ENCODE results near the gene TMEM91.

The TMEM91 gene

DNA sequence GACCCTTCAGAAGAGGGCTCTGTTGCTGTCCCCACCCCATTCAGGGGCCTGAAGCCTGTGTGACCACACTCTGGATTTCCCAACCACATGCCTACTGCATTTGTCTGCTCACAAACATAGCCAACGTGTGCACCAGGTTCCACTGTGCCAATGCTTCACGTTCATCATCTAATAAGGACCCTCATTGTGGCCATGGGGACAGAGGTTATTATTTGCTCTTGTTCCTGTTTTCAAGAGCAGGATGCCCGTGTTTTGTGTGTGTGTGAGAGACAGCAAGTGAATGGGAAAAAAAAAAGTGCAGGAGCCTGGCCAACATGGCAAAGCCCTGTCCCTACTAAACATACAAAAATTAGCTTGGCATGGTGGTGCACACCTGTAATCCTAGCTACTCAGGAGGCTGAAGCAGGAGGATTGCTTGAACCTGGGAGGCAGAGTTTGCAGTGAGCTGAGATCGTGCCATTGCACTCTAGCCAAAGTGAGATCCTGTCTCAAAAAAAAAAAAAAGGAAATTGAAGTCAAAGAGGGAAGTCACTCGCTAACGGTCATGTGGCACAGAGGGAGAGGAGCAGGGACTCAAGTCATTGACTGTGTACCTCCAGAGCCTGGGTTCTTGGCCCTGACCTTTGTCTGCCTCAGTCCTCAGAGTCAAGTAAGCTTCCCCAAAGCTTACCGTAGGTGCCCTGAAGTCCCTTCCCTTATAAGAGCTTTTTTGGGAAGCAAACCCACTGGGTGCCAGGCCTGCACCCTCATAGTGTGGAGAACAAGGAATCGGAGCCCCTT, 44.0 kb downstream of the TMEM91 start:
- Histone ChIP-seq H3K4me3 (no peak overlapping the region), H3K27ac (peak overlapping the region in 1 of 2 donors; percentile 37)
- TF ChIP-seq, protein P1, sequence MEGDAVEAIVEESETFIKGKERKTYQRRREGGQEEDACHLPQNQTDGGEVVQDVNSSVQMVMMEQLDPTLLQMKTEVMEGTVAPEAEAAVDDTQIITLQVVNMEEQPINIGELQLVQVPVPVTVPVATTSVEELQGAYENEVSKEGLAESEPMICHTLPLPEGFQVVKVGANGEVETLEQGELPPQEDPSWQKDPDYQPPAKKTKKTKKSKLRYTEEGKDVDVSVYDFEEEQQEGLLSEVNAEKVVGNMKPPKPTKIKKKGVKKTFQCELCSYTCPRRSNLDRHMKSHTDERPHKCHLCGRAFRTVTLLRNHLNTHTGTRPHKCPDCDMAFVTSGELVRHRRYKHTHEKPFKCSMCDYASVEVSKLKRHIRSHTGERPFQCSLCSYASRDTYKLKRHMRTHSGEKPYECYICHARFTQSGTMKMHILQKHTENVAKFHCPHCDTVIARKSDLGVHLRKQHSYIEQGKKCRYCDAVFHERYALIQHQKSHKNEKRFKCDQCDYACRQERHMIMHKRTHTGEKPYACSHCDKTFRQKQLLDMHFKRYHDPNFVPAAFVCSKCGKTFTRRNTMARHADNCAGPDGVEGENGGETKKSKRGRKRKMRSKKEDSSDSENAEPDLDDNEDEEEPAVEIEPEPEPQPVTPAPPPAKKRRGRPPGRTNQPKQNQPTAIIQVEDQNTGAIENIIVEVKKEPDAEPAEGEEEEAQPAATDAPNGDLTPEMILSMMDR (IDR thresholded peaks at IDR 0.05), result no peak
- no peak for DNase-seq (ENCODE audit: low spot score)

DNA sequence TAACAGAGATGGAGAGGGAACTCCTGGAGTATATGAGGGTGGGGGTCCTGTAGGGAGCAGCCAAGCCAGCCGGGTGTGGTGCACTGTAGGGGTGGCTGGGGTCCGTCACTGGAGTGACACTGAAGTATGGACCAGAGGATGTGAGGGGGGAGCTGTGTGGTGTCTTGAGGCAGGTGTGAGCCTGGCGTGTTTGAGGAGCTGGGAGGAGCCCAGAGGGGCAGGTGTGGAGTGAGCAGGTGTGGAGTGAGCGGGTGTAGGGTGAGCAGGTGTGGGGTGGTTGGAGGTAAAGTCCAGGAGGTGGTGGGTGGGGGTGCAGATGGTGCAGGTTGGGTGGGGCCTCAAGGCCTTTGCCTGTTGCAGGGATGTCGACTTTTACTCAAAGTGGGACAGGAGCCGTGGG, 45.0 kb downstream of the TMEM91 start:
- DNase-seq (ENCODE audit: low spot score), result no peak
- Histone ChIP-seq H3K4me3 (no peak overlapping the region), H3K27ac (peak overlapping the region in 1 of 2 donors; percentile 37)
- TF ChIP-seq, protein P1 (IDR thresholded peaks at IDR 0.05), result no peak

DNA sequence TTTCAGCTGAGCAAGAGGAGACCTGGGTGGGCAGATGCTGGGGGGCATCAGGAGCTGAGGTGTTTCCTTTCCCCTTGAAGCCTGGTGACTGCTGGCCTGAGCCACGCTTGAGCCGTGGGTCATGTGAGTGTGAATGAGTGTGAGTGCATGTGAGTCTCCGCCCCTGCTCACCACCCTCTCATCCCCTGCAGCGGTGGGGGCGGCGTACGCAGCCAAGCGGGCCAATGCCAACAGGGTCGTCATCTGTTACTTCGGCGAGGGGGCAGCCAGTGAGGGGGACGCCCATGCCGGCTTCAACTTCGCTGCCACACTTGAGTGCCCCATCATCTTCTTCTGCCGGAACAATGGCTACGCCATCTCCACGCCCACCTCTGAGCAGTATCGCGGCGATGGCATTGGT, 45.6 kb downstream of the TMEM91 start:
- no peak for DNase-seq (ENCODE audit: low spot score)
- Histone ChIP-seq H3K27ac (no peak overlapping the region), H3K4me3 (no peak overlapping the region)
- TF ChIP-seq, protein P1 (IDR thresholded peaks at IDR 0.05), result no peak

DNA sequence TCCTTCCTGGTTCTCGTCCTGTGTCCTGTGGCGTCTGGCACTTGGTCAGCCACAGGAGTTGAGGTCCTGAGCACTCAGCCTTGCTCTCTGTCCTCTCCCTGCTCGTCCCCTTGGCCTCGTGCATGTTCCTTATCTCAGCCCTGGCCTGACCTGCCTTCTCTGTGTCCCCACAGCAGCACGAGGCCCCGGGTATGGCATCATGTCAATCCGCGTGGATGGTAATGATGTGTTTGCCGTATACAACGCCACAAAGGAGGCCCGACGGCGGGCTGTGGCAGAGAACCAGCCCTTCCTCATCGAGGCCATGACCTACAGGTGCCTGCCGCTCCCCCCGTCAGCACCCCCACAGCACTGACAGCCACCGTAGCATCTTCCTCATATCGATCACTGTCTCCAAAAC, 46.1 kb downstream of the TMEM91 start:
- no peak for DNase-seq (ENCODE audit: low spot score)
- H3K27ac ChIP-seq, result no peak overlapping the region
- TF ChIP-seq, protein P1 (IDR thresholded peaks at IDR 0.05), result no peak
- no peak overlapping the region for H3K4me3 ChIP-seq

DNA sequence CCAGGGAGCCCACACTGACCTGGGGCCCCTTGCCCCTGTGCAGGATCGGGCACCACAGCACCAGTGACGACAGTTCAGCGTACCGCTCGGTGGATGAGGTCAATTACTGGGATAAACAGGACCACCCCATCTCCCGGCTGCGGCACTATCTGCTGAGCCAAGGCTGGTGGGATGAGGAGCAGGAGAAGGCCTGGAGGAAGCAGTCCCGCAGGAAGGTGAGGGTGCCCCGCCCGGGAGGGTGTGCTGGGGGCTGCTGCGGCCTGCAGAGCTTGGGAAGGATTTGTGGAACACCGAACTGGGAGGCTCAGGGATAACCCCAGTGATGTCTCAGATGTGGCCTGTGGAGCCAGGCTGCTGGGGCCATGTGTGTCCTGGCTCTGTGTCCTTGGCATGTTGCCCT, 46.6 kb downstream of the TMEM91 start:
- TF ChIP-seq, protein P1 (IDR thresholded peaks at IDR 0.05), result no peak
- DNase-seq (ENCODE audit: low spot score), result no peak
- Histone ChIP-seq H3K4me3 (no peak overlapping the region), H3K27ac (no peak overlapping the region)

DNA sequence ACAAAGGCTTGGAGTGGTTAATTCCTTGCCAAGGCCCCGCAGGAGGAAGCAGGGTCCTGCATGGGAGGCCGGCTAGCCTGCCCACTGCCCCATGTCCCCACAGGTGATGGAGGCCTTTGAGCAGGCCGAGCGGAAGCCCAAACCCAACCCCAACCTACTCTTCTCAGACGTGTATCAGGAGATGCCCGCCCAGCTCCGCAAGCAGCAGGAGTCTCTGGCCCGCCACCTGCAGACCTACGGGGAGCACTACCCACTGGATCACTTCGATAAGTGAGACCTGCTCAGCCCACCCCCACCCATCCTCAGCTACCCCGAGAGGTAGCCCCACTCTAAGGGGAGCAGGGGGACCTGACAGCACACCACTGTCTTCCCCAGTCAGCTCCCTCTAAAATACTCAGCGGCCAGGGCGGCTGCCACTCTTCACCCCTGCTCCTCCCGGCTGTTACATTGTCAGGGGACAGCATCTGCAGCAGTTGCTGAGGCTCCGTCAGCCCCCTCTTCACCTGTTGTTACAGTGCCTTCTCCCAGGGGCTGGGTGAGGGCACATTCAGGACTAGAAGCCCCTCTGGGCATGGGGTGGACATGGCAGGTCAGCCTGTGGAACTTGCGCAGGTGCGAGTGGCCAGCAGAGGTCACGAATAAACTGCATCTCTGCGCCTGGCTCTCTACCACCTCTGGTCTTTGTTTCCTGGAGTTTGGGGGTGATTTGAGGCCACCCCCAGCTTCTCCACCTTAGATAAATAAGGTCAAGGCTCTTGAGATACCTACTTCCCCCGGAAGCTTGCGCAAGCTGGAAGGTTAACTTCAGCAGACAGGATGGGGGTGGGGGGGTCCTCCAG, 48.2 kb downstream of the TMEM91 start:
- no peak for DNase-seq (ENCODE audit: low spot score)
- TF ChIP-seq, protein P1 (IDR thresholded peaks at IDR 0.05), result no peak
- Histone ChIP-seq H3K4me3 (no peak overlapping the region), H3K27ac (no peak overlapping the region)

Data from coronary artery (tissue), 2 donors.